A673 (cell line): ENCODE measurements around the gene ZNF566.

Experiments
- EZH2 ChIP-seq: fragments of 200-600 bp; sonication (generic); IDR thresholded peaks from 2 replicates; pipeline ENCODE4 v1.6.1; 2017; ENCODE audit warnings: borderline replicate concordance, low read depth, mild to moderate bottlenecking, mixed read lengths, antibody characterized with exemption, low read length; ENCODE audit not compliant: poor library complexity, severe bottlenecking
- TF ChIP-seq, protein P1 (sequence below): fragments of 300-800, 200-600 bp; sonication (generic); conservative IDR thresholded peaks from 2 replicates; pipeline ENCODE4 v1.5.1; 2017; ENCODE audit warnings: low read depth, mild to moderate bottlenecking, antibody characterized with exemption, low read length, moderate library complexity, mixed read lengths

DNA sequence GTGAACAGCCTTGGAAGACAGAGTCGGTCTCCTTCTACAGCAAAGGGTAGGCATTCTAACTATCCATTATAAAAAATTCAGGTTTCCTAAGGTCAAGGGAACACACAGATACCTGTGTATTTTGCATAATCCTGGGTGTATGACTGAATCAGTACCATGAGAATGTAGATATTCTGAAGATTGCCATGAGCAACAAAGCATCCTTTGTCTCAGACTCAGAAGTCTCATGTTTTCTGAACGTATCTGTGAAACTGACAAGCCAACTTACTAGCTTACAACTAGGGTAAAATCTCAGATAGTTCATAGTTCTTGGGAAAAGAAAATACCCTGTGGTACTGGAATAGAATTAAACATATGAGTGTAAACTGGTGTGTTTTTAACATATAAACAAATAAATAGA lies 6.5 kb downstream of the ZNF566 start:
- TF ChIP-seq, protein P1, sequence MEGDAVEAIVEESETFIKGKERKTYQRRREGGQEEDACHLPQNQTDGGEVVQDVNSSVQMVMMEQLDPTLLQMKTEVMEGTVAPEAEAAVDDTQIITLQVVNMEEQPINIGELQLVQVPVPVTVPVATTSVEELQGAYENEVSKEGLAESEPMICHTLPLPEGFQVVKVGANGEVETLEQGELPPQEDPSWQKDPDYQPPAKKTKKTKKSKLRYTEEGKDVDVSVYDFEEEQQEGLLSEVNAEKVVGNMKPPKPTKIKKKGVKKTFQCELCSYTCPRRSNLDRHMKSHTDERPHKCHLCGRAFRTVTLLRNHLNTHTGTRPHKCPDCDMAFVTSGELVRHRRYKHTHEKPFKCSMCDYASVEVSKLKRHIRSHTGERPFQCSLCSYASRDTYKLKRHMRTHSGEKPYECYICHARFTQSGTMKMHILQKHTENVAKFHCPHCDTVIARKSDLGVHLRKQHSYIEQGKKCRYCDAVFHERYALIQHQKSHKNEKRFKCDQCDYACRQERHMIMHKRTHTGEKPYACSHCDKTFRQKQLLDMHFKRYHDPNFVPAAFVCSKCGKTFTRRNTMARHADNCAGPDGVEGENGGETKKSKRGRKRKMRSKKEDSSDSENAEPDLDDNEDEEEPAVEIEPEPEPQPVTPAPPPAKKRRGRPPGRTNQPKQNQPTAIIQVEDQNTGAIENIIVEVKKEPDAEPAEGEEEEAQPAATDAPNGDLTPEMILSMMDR, result no peak
- TF ChIP-seq EZH2, result no peak
